ENCODE measurements around the gene EXOC6B. TPM values are rescaled to one million over a fixed set of nuclear protein-coding genes. Genes with fewer than 3 reads are reported as not detected.
A peak's percentile ranks its signal among the peaks of the same experiment; 100 is the strongest.

Gene EXOC6B
- total and polyA plus RNA-seq, 5 experiments from 2014 or later: 3.3 to 20.1 (median 3.4) TPM

DNA sequence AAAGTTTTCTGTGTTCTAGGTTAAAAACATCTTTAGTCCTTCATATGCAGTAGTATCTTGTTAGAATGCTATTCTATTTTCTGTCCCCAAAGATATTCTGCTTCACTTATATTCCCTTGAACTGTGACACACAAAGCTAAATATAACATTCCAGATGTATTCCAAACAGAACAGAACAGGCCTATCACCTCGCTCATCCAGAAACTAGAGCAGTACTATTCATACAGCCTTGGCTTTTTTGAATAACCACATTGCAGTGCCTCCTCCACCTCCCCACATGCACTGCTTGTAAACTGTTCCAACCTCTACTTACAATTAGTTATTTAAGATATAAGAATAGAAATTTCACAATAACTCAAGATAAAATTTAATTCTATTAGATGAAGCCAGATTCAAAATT lies 196.8 kb downstream of the EXOC6B start:
- H3K36me3 Mint-ChIP-seq: peaks cover 0 to 11% (median 8%) of the 10 kb centered on the region in 3 donors
- H3K4me1 Mint-ChIP-seq: no peaks in the 10 kb centered on the region
- no peak overlapping the region for H3K4me3 Mint-ChIP-seq
- H3K27ac Mint-ChIP-seq: no peak overlapping the region
- H3K9me3 Mint-ChIP-seq: no peaks in the 10 kb centered on the region
- no peak for DNase-seq
- ATAC-seq: no peak
- POLR2A ChIA-PET: no interaction called here
- no peaks in the 10 kb centered on the region for H3K27me3 Mint-ChIP-seq

DNA sequence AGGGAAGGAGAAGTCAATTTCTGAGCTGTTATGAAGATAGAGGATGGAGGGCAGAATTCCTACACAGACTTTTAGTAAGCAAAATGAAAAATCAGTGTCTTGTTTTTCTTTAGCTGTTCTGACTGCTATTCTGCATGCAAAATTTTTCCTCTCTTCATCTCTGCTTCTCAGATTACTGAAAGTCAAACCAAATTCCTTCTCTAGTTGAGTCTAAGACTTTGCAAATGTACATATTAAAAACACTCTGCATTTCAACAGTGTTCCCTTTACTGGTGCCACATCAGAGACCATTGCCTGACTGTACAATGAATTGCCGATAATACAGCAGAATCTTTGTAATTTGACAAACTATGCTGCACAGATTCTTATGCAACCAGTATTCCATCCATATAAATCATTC lies 198.8 kb downstream of the EXOC6B start:
- peaks cover 0 to 3% (median 2%) of the 10 kb centered on the region in 3 donors for H3K36me3 Mint-ChIP-seq
- no peaks in the 10 kb centered on the region for H3K9me3 Mint-ChIP-seq
- POLR2A ChIA-PET: no interaction called here
- no peaks in the 10 kb centered on the region for H3K27me3 Mint-ChIP-seq
- DNase-seq (no peak), ATAC-seq (no peak)
- no peak overlapping the region for H3K4me3 Mint-ChIP-seq
- no peak overlapping the region for H3K27ac Mint-ChIP-seq
- H3K4me1 Mint-ChIP-seq: no peaks in the 10 kb centered on the region

DNA sequence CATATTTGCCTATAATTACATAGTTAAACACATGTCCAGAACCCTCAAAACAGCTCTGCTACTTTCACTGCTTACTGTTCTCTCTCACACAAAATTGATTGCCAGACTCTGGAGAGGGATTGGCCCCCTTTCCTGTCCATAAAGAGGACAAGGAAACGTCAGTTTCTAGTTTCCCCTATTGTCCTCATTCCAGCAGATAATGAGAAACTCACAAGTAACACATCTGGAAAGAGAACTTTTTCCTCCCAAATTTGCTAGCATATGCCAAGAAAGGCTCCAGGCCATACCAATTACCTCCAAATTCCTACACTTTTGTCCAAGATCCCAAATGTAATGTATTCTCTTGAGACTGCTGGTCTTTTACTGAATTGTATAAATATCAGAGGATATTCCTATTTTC lies 200.5 kb downstream of the EXOC6B start:
- no peak for DNase-seq
- Mint-ChIP-seq H3K4me3 (no peak overlapping the region), H3K27me3 (no peaks in the 10 kb centered on the region), H3K36me3 (peaks cover 4 to 8% (median 5%) of the 10 kb centered on the region in 3 donors), H3K27ac (no peak overlapping the region), H3K9me3 (peaks cover 0 to 9% (median 2%) of the 10 kb centered on the region in 9 donors), H3K4me1 (no peaks in the 10 kb centered on the region)
- POLR2A ChIA-PET: no interaction called here
- ATAC-seq: no peak

DNA sequence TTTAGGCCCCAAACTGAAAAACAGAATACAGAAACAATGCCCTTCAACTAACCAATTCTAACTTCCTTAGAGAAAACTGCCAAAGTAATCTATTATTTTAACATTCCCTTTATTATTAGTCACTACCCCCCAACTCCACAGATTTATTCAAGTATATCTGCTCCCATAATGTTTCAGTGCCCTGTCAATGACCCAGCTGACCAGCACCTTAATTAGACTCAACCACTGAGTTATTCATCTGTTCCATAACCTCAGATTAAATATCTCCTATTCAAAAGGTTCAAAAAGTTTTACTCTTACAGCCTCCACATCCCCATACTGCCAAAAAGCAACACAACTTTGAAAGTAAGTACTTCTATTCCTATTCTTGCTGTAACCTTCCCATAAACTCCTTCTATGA lies 202.4 kb downstream of the EXOC6B start:
- no peak for DNase-seq
- POLR2A ChIA-PET: no interaction called here
- peaks cover 12 to 16% (median 14%) of the 10 kb centered on the region in 3 donors for H3K36me3 Mint-ChIP-seq
- H3K27me3 Mint-ChIP-seq: no peaks in the 10 kb centered on the region
- peak overlapping the region in 1 of 10 donors; percentile 9 for H3K27ac Mint-ChIP-seq
- peaks cover 0 to 2% (median 0%) of the 10 kb centered on the region in 4 donors for H3K4me1 Mint-ChIP-seq
- ATAC-seq: no peak
- H3K9me3 Mint-ChIP-seq: peaks cover 0 to 19% (median 9%) of the 10 kb centered on the region in 9 donors
- H3K4me3 Mint-ChIP-seq: no peak overlapping the region

DNA sequence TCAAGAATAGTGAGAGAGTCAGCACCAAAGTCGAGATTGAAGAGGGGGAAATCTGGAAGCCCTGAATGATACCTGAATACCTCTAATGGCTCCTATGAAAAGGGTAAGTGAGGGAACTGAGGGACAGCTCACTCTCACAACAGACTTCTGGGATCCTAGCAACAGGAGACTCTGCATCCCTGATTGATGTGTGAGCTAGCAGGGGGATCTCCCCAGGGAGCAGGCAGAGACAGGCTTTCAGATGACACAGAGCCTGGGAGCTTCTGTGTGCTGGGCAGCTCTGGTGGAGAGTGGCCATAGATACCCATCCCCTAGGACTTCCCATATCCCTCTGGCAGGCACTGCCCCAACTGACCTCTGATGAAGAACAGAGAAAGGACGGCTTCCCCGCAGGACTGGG lies 206.2 kb downstream of the EXOC6B start:
- H3K4me1 Mint-ChIP-seq: peaks cover 0 to 4% (median 2%) of the 10 kb centered on the region in 4 donors
- peaks cover 9 to 44% (median 18%) of the 10 kb centered on the region in 9 donors for H3K9me3 Mint-ChIP-seq
- ATAC-seq (no peak), DNase-seq (no peak)
- no peak overlapping the region for H3K27ac Mint-ChIP-seq
- no peak overlapping the region for H3K4me3 Mint-ChIP-seq
- H3K36me3 Mint-ChIP-seq: peaks cover 18 to 33% (median 30%) of the 10 kb centered on the region in 3 donors
- POLR2A ChIA-PET: no interaction called here
- H3K27me3 Mint-ChIP-seq: no peaks in the 10 kb centered on the region

DNA sequence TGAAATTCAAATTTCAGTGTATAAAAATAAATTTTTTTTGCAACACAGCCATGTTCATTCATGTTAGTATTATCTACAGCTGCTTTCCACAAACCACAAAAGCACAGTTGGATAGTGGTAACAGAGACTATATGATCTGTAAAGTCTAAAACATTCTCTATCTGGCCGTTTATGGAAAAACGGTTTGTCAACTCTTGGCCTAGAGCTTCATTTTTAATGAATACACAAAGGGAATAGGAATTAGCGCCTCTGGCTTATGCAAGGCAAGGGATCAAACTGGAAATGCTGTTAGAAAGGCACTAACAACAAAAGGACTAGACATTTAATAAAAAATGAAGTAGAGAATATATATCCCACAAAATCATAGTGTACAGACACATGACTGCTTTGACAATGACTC lies 211.9 kb downstream of the EXOC6B start:
- DNase-seq (no peak), ATAC-seq (no peak)
- peaks cover 14 to 40% (median 26%) of the 10 kb centered on the region in 3 donors for H3K36me3 Mint-ChIP-seq
- H3K9me3 Mint-ChIP-seq: peaks cover 4 to 29% (median 13%) of the 10 kb centered on the region in 9 donors
- no peak overlapping the region for H3K27ac Mint-ChIP-seq
- POLR2A ChIA-PET: no interaction called here
- no peak overlapping the region for H3K4me3 Mint-ChIP-seq
- peaks cover 3 to 9% (median 6%) of the 10 kb centered on the region in 4 donors for H3K4me1 Mint-ChIP-seq
- H3K27me3 Mint-ChIP-seq: no peaks in the 10 kb centered on the region

DNA sequence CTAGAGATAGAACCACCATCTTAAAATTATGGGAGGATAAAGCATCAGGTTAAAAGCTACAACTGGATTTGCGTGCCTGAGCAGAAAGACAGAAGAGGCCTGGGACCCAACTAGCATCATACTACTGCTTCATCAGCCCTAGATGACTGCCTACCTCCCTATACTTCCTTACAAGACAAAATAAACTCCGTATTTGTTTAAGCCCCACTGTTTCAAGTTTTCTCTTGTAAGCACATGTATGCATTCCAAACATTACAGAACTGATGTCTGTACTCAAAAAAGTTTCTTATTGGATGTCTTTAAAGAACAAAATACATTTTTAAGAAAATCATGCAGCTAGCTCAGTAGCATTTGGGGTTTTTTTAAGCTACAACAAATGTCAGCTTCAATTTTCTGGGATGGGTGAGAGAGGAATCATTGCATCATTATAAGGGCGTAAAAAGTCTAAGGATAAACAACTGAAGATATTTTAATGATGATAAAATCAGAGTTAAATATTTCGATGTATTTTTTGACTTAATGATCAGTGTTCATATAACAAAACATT lies 213.1 kb downstream of the EXOC6B start:
- peaks cover 8 to 35% (median 19%) of the 10 kb centered on the region in 3 donors for H3K36me3 Mint-ChIP-seq
- DNase-seq (no peak), ATAC-seq (no peak)
- H3K27me3 Mint-ChIP-seq: no peaks in the 10 kb centered on the region
- H3K27ac Mint-ChIP-seq: no peak overlapping the region
- POLR2A ChIA-PET: no interaction called here
- peaks cover 3 to 9% (median 6%) of the 10 kb centered on the region in 4 donors for H3K4me1 Mint-ChIP-seq
- H3K4me3 Mint-ChIP-seq: no peak overlapping the region
- H3K9me3 Mint-ChIP-seq: peaks cover 0 to 19% (median 9%) of the 10 kb centered on the region in 9 donors

DNA sequence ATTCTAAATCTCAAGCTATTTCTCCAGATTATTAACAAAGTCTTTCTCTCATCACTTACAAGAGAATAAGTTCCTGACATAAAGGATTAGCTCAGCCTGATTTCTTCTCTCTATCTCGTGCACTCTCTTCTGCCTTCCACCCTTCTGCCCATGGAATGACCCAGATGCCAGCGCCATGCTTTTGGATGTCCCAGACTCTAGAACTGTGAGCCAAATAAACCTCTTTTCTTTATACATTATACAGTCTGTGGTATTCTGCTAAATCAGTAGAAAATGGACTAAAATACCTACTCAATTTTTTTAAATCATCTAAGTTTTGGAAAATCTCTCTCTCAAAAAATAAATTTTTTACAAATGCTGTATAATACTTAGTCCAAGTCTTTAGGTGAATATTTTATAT lies 218.6 kb downstream of the EXOC6B start:
- H3K27ac Mint-ChIP-seq: no peak overlapping the region
- no peak for DNase-seq
- peaks cover 0 to 7% (median 0%) of the 10 kb centered on the region in 9 donors for H3K9me3 Mint-ChIP-seq
- H3K4me1 Mint-ChIP-seq: peaks cover 0 to 2% (median 1%) of the 10 kb centered on the region in 4 donors
- no peaks in the 10 kb centered on the region for H3K27me3 Mint-ChIP-seq
- POLR2A ChIA-PET: no interaction called here
- no peak overlapping the region for H3K4me3 Mint-ChIP-seq
- H3K36me3 Mint-ChIP-seq: peaks cover 4 to 19% (median 7%) of the 10 kb centered on the region in 3 donors
- no peak for ATAC-seq

DNA sequence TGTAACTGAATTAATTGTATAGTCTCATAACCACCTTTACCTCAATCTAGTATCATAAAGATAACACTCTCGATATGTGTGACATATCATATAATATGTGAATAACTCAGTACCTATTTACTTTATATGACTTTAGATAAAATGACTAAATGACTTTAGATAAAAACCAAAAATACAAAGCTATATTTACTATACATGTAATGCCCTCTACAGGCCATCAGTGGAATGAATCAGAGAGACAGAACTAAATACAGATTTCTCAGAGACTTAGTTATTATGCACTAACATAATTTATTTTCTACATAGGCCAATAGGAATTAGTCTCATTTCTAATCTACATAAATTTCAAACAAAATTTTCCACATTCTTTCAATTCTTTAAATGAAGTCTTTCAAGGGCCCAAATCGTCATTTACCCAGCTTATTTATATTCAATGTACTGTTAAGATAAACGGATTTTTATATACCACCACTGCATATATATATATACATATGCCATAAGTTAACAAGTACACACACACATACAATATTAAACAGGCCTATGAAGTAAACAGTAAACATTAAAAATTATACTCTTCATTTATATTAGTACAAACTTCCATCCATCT lies 219.9 kb downstream of the EXOC6B start:
- Mint-ChIP-seq H3K36me3 (peaks cover 4 to 26% (median 14%) of the 10 kb centered on the region in 3 donors), H3K9me3 (peaks cover 0 to 7% (median 0%) of the 10 kb centered on the region in 9 donors), H3K27me3 (no peaks in the 10 kb centered on the region), H3K27ac (no peak overlapping the region), H3K4me1 (peaks cover 0 to 2% (median under 1%) of the 10 kb centered on the region in 4 donors), H3K4me3 (no peak overlapping the region)
- DNase-seq: no peak
- ATAC-seq: no peak
- POLR2A ChIA-PET: no interaction called here

DNA sequence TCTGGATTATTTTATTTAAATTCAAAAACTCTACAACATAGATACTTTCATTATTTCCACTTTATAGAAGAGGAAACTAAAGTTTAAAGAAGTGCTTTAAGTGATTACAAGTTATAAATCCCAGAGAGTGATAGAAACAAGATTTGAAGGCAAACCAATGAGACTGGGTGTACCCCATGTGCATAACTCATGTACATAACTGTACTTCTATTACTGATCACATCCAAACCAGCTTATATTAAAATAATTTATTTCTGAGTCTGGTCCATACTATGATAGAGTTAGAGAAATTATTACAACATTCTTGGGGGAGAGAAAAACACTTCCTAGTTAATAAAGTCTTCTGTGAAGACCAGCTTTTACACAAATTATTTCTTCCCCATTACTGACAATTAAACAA lies 221.4 kb downstream of the EXOC6B start:
- ATAC-seq (no peak), DNase-seq (no peak)
- H3K27ac Mint-ChIP-seq: peak overlapping the region in 1 of 10 donors; percentile 20
- H3K36me3 Mint-ChIP-seq: peaks cover under 1 to 23% (median 11%) of the 10 kb centered on the region in 3 donors
- POLR2A ChIA-PET: no interaction called here
- H3K4me1 Mint-ChIP-seq: peaks cover 0 to 2% (median under 1%) of the 10 kb centered on the region in 4 donors
- H3K9me3 Mint-ChIP-seq: peaks cover 0 to 10% (median 3%) of the 10 kb centered on the region in 9 donors
- H3K27me3 Mint-ChIP-seq: no peaks in the 10 kb centered on the region
- H3K4me3 Mint-ChIP-seq: no peak overlapping the region

DNA sequence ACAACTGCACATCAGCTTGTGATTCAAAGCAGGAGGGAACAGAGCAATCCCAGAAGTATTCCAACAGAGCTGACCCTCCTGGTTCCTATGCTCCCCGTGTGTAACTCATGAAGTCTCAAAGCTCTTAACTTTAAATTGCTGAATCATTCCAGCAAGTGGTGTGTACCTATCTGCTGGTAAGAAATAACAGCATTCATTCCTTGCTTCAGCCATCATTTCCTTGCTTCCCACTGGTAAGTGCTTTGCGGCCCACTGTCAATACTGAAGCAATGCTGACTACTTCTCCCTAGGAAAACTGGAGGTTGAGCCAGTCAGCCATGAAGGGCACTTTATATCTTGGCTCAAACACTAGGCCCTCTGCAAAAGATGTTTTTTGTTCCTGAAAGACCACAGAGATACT lies 222.4 kb downstream of the EXOC6B start:
- Mint-ChIP-seq H3K27me3 (no peaks in the 10 kb centered on the region), H3K36me3 (peaks cover 0 to 15% (median 7%) of the 10 kb centered on the region in 3 donors), H3K27ac (peak overlapping the region in 1 of 10 donors; percentile 53), H3K9me3 (peaks cover 0 to 12% (median 3%) of the 10 kb centered on the region in 9 donors), H3K4me1 (peaks cover 0 to 3% (median under 1%) of the 10 kb centered on the region in 4 donors), H3K4me3 (peak overlapping the region in 1 of 10 donors; percentile 27)
- DNase-seq (no peak), ATAC-seq (no peak)
- POLR2A ChIA-PET: no interaction called here

DNA sequence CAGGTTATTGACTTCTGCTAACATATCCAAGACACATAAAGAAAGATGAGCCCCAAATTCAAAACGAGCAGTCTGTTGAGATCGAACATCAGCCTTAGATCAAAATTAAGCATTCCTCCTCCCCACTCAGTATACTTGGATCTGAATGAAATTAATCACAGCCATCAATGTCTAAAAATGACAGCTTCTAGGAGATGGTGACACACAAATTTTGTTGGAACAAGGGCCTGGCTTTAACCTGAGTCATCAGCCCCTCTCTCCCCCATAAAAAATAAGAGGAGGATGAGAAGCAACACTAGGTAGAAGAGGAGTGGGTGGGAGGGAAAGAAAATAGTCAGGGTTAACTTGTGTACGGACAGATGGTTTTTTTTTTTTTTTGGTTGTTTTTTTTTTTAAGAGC lies 223.1 kb downstream of the EXOC6B start:
- Mint-ChIP-seq H3K36me3 (peaks cover 0 to 13% (median 7%) of the 10 kb centered on the region in 3 donors), H3K27ac (peak overlapping the region in 1 of 10 donors; percentile 63), H3K9me3 (peaks cover 0 to 12% (median 3%) of the 10 kb centered on the region in 9 donors), H3K4me3 (no peak overlapping the region), H3K27me3 (no peaks in the 10 kb centered on the region), H3K4me1 (peaks cover 0 to 3% (median under 1%) of the 10 kb centered on the region in 4 donors)
- POLR2A ChIA-PET: no interaction called here
- DNase-seq (no peak), ATAC-seq (no peak)

DNA sequence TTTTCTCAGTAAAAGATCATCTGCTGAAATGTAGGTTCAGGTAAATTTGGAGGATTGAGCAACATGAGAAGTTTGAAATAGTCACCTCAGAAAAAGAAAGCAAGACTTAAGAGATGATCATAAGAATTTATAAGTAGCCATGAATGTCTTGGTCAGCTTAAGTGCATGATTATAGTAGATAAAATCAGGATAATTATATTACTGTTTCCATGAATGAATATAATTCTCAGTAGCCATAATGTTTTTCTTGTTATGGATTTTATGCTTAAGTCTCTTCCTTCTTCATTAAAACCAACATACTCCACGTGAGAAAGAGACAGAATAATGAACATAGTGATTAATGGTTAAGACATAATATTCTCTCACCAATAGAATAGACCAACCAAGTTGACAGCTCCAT lies 223.7 kb downstream of the EXOC6B start:
- peaks cover 0 to 3% (median under 1%) of the 10 kb centered on the region in 4 donors for H3K4me1 Mint-ChIP-seq
- no peak overlapping the region for H3K4me3 Mint-ChIP-seq
- POLR2A ChIA-PET: no interaction called here
- no peak for ATAC-seq
- H3K27ac Mint-ChIP-seq: no peak overlapping the region
- H3K27me3 Mint-ChIP-seq: no peaks in the 10 kb centered on the region
- H3K9me3 Mint-ChIP-seq: peaks cover 0 to 9% (median 2%) of the 10 kb centered on the region in 9 donors
- H3K36me3 Mint-ChIP-seq: peaks cover 0 to 13% (median 7%) of the 10 kb centered on the region in 3 donors
- no peak for DNase-seq

All from naive thymus-derived CD8-positive, alpha-beta T cell (primary cell).